Measurements from ENCODE around the gene PTPN14. TPM values are rescaled to one million over a fixed set of nuclear protein-coding genes. Genes with fewer than 3 reads are reported as not detected.

The PTPN14 gene
- total RNA-seq, 1 donor from 2014 or later, result 88.5 TPM

- no peak for DNase-seq (ENCODE audit: low spot score)
Measured at GRCh38 chr1:214568328-214568727, 16.9 kb upstream of the PTPN14 start.

GRCh38 chr1:214567481-214567980 lies 16.1 kb upstream of the PTPN14 start:
- DNase-seq (ENCODE audit: low spot score), result no peak

- no peak for DNase-seq (ENCODE audit: low spot score)
Measured at GRCh38 chr1:214566158-214567104, 15.0 kb upstream of the PTPN14 start.

- DNase-seq (ENCODE audit: low spot score), result no peak
Measured at GRCh38 chr1:214565310-214565709, 13.9 kb upstream of the PTPN14 start.

- DNase-seq (ENCODE audit: low spot score), result no peak
Measured at GRCh38 chr1:214563881-214564280, 12.5 kb upstream of the PTPN14 start.

- no peak for DNase-seq (ENCODE audit: low spot score)
Measured at GRCh38 chr1:214557952-214558735, 6.7 kb upstream of the PTPN14 start.

- no peak for DNase-seq (ENCODE audit: low spot score)
Measured at GRCh38 chr1:214553142-214553710, 1.8 kb upstream of the PTPN14 start.

- DNase-seq (ENCODE audit: low spot score), result peak; percentile 73
Measured at GRCh38 chr1:214552174-214552608, 789 bp upstream of the PTPN14 start.

- peak; percentile 57 for DNase-seq (ENCODE audit: low spot score)
Measured at GRCh38 chr1:214550857-214551435, 456 bp downstream of the PTPN14 start.

GRCh38 chr1:214550013-214550856 lies 1.2 kb downstream of the PTPN14 start:
- DNase-seq (ENCODE audit: low spot score), result no peak

GRCh38 chr1:214549604-214550003 lies 1.8 kb downstream of the PTPN14 start:
- DNase-seq (ENCODE audit: low spot score), result no peak

GRCh38 chr1:214548988-214549387 lies 2.4 kb downstream of the PTPN14 start:
- no peak for DNase-seq (ENCODE audit: low spot score)

- no peak for DNase-seq (ENCODE audit: low spot score)
Measured at GRCh38 chr1:214548271-214548670, 3.1 kb downstream of the PTPN14 start.

GRCh38 chr1:214547747-214548146 lies 3.7 kb downstream of the PTPN14 start:
- no peak for DNase-seq (ENCODE audit: low spot score)

- no peak for DNase-seq (ENCODE audit: low spot score)
Measured at GRCh38 chr1:214546886-214547641, 4.3 kb downstream of the PTPN14 start.

- no peak for DNase-seq (ENCODE audit: low spot score)
Measured at GRCh38 chr1:214546084-214546483, 5.3 kb downstream of the PTPN14 start.

GRCh38 chr1:214545293-214545692 lies 6.1 kb downstream of the PTPN14 start:
- no peak for DNase-seq (ENCODE audit: low spot score)

GRCh38 chr1:214544791-214545190 lies 6.6 kb downstream of the PTPN14 start:
- DNase-seq (ENCODE audit: low spot score), result no peak

GRCh38 chr1:214542275-214543199 lies 8.9 kb downstream of the PTPN14 start:
- no peak for DNase-seq (ENCODE audit: low spot score)

Measured in ureter (tissue), 1 donor.